Activated T-helper 1 cell treated with anti-CD3 and anti-CD28 coated beads, Interleukin-12 subunit alpha, Interleukin-12 subunit beta, Interleukin-2, Interleukin-4 antibody, amounts not matched to agents 30 ng/mL and 10 ng/mL and 1 ng/mL, durations not matched to agents 14 hours and 24 hours and 36 hours (primary cell): ENCODE measurements around the gene SLC7A7. TPM values are rescaled to one million over a fixed set of nuclear protein-coding genes. Genes with fewer than 3 reads are reported as not detected.
"Not testable (repeated sequence)": the region's sequence is repeated elsewhere in the genome, so short reads cannot be mapped to it uniquely, and the experiment has no call there.

ENCODE experiments used
- DNase-seq: peaks from one replicate; pipeline ENCODE4 v3.0.0; 2021; ENCODE audit warnings: low spot score
- H3K27ac Mint-ChIP-seq: one replicate; pipeline ENCODE4 v1.8.0; 2021; ENCODE audit warnings: mild to moderate bottlenecking, mixed read lengths
- H3K27me3 Mint-ChIP-seq: one replicate; pipeline ENCODE4 v1.8.0; 2022; ENCODE audit warnings: mild to moderate bottlenecking, moderate library complexity, mixed read lengths; ENCODE audit not compliant: insufficient read depth
- H3K36me3 Mint-ChIP-seq: one replicate; pipeline ENCODE4 v1.8.0; 2021; ENCODE audit warnings: low read depth, mixed read lengths
- H3K4me1 Mint-ChIP-seq: one replicate; pipeline ENCODE4 v1.8.0; 2021; ENCODE audit warnings: low read depth, mixed read lengths
- H3K4me3 Mint-ChIP-seq: one replicate; pipeline ENCODE4 v1.8.0; 2021; ENCODE audit warnings: mild to moderate bottlenecking, moderate library complexity, mixed read lengths
- H3K9me3 Mint-ChIP-seq: one replicate; pipeline ENCODE4 v1.8.0; 2021; ENCODE audit warnings: mixed read lengths
- intact Hi-C: fragments of 100-400 bp; cut with micrococcal nuclease; formaldehyde crosslinking; loops from one replicate; pipeline ENCODE4 v1.15.1; 2024
- total RNA-seq: library from RNA; stranded (reverse); gene quantifications from 2 replicates; pipeline ENCODE4 v1.2.3, GENCODE V29; 2022

SLC7A7 gene
- total RNA-seq, 1 donor from 2014 or later = not detected

GRCh38 chr14:22822016-22822570 lies 6.9 kb upstream of the SLC7A7 start:
- Mint-ChIP-seq H3K9me3 (no peaks in the 10 kb centered on the region), H3K36me3 (peaks cover 2% of the 10 kb centered on the region), H3K4me3 (no peak overlapping the region), H3K4me1 (peaks cover 35% of the 10 kb centered on the region), H3K27ac (no peak overlapping the region), H3K27me3 (peaks cover 8% of the 10 kb centered on the region)
- no peak for DNase-seq
- intact Hi-C loops = loop anchor here (2.0 kb wide), 2 partner anchors 161 to 251 kb away; partner anchors contain the start of gene AJUBA

DNA sequence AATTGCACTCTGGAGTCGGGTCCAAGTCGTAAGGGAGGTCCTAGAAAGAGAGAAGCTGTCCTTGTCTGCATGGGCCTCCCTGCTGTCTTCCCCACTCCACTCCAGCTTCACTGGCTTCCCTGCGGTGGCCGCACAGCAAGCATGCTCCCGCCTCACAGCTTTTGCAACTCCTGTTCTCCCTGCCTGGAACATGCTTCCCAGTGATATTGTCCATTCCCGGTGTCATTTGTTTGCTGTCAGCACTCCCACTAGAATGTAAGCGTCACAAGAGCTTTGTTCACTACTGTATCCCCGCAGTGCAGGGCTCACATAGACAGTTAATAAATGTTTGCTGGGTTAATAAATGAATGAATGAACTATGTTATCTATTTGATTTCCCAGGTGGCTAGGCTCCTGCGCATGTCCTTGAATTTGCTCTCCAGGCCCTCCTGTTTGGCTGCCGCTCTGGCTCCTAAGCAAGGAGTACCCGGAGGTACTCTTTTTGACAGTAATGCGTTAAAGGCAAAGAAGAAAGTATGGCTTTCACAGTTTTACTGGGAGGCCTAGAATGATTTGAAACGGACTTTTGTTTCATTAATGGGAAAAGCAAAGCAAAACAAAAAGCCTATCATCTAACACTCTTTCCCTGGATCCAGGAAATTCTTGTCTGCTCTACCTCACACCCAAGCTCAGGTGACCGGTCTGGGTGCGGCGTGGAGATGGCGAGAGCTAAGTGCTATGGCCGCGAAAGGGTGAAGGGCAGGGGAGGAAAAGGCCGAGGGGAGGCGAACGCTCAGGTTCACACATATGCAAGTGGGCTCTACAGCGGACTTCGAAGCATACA lies 6.2 kb upstream of the SLC7A7 start:
- Mint-ChIP-seq H3K4me1 (peaks cover 35% of the 10 kb centered on the region), H3K9me3 (no peaks in the 10 kb centered on the region), H3K36me3 (peaks cover 2% of the 10 kb centered on the region), H3K27me3 (peaks cover 8% of the 10 kb centered on the region), H3K27ac (no peak overlapping the region), H3K4me3 (peak overlapping the region; percentile 5)
- DNase-seq = no peak
- intact Hi-C loops = loop anchor here (2.0 kb wide), 2 partner anchors 161 to 251 kb away; partner anchors contain the start of gene AJUBA

DNA sequence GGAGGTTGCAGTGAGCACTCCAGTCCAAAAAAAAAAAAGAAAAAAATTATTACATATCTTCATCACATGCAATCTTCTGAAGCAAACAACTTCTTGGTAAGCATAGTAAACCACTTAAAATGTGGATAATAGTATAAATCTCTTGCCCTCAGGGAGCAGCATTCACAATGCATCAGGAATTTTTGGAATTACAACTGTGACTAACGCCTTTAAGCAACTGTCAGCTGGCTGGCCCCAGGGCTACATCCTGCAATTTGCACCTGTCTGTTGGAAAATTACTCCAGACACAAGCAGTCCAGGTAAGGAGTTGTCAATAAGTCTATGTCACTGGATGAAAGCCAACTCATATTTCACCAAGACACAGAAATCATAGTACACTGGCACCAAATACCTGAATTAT lies 5.5 kb upstream of the SLC7A7 start:
- intact Hi-C loops = no loop called here
- Mint-ChIP-seq H3K9me3 (no peaks in the 10 kb centered on the region), H3K36me3 (peaks cover under 1% of the 10 kb centered on the region), H3K4me3 (no peak overlapping the region), H3K4me1 (peaks cover 38% of the 10 kb centered on the region), H3K27me3 (peaks cover 8% of the 10 kb centered on the region), H3K27ac (no peak overlapping the region)
- DNase-seq = no peak

DNA sequence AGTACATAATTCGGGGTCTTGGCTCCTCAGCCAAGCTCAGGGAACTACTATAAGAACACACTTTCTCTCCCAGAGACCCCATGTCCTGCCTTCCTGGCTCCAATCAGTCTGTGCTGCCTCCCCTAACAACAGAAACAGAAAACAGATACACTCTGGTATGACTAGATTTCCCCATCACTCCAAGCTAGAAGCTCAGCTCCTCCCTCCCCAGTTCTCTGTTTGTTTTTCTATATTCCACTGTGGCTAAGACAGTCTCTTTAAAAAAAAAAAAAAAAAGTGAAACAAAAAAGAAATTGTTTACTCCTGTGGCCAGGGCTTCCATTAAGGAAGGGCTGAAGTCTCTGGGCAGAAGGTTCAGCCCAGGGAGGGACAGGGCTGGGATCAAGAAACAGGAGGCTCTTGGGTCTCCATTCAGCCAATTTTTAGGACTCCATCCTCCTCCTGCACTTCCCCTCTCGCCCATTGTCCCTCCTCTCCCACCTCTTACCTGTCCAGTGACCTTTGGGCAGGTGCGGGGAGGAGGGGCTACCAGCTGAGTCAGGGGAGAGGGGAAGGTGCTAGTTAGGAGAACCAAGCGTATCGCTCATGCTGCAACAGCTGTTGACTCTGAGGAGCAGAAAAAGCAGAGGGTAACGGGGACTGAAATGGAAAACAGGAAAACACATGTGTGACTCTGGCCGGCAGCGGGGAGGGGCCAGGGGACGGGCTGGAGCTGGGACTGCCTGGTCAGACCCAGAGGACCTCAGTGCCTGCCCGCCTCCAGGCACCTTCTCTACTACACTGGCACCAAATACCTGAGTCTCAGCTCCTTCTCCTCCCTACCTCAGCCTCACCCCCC lies 4.1 kb upstream of the SLC7A7 start:
- H3K4me1 Mint-ChIP-seq = peaks cover 31% of the 10 kb centered on the region
- DNase-seq = no peak
- no peaks in the 10 kb centered on the region for H3K9me3 Mint-ChIP-seq
- H3K27me3 Mint-ChIP-seq = peaks cover 8% of the 10 kb centered on the region
- H3K36me3 Mint-ChIP-seq = no peaks in the 10 kb centered on the region
- H3K4me3 Mint-ChIP-seq = no peak overlapping the region
- peak overlapping the region; percentile 70 for H3K27ac Mint-ChIP-seq
- intact Hi-C loops = loop anchor here (10.0 kb wide), 2 partner anchors 105 to 165 kb away; no protein-coding TSS in a partner anchor

DNA sequence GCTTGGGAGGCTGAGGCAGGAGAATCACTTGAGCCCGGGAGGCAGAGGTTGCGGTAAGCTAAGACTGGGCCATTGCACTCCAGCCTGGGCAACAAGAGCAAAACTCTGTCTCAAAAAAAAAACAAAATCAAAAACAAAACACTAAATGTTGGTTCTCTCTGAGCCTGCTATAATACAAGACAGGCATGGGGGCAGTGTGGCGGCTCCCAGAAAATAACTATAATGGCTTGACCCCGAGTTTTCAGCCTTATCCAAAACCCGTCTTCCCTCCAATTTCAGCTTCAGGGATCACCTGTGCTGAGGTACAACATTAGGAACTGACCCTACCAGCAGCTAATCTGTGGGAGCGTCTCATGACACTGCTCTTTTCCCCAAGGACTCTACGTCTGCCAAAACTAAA lies 862 bp downstream of the SLC7A7 start:
- no peaks in the 10 kb centered on the region for H3K36me3 Mint-ChIP-seq
- no peak overlapping the region for H3K27ac Mint-ChIP-seq
- intact Hi-C loops = loop anchor here (10.0 kb wide), 2 partner anchors 100 to 160 kb away; no protein-coding TSS in a partner anchor
- peaks cover 7% of the 10 kb centered on the region for H3K27me3 Mint-ChIP-seq
- no peak overlapping the region for H3K4me3 Mint-ChIP-seq
- H3K9me3 Mint-ChIP-seq = no peaks in the 10 kb centered on the region
- DNase-seq = no peak
- peaks cover 18% of the 10 kb centered on the region for H3K4me1 Mint-ChIP-seq

DNA sequence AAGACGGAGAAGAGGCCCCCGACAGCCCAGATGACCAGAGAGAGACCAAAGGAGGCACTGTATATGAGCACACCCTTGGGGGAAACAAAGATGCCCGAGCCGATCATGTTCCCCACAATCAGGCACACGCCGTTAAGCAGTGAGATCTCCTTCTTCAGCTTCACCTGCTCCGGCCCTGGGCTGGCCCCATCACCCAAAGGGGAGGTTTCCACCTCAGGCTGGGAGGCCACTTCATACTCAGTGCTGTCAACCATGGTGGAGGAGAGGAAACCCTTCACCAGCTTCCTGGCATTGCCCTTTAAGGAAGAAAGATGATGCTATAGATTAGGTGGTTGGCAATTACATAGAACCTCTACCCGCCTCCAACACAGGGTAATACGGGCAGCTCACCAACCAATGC lies 2.1 kb downstream of the SLC7A7 start:
- H3K4me1 Mint-ChIP-seq = peaks cover 13% of the 10 kb centered on the region
- DNase-seq = no peak
- no peak overlapping the region for H3K27ac Mint-ChIP-seq
- no peaks in the 10 kb centered on the region for H3K36me3 Mint-ChIP-seq
- H3K4me3 Mint-ChIP-seq = no peak overlapping the region
- intact Hi-C loops = loop anchor here (10.0 kb wide), 2 partner anchors 98 to 158 kb away; no protein-coding TSS in a partner anchor
- peaks cover 6% of the 10 kb centered on the region for H3K27me3 Mint-ChIP-seq
- H3K9me3 Mint-ChIP-seq = no peaks in the 10 kb centered on the region

- no peaks in the 10 kb centered on the region for H3K9me3 Mint-ChIP-seq
- H3K36me3 Mint-ChIP-seq = no peaks in the 10 kb centered on the region
- peaks cover 13% of the 10 kb centered on the region for H3K4me1 Mint-ChIP-seq
- no peak for DNase-seq
- peaks cover 5% of the 10 kb centered on the region for H3K27me3 Mint-ChIP-seq
- intact Hi-C loops = loop anchor here (10.0 kb wide), 2 partner anchors 98 to 158 kb away; no protein-coding TSS in a partner anchor
- H3K4me3 Mint-ChIP-seq = no peak overlapping the region
- H3K27ac Mint-ChIP-seq = no peak overlapping the region
Measured at GRCh38 chr14:22812744-22813143, 2.5 kb downstream of the SLC7A7 start.

DNA sequence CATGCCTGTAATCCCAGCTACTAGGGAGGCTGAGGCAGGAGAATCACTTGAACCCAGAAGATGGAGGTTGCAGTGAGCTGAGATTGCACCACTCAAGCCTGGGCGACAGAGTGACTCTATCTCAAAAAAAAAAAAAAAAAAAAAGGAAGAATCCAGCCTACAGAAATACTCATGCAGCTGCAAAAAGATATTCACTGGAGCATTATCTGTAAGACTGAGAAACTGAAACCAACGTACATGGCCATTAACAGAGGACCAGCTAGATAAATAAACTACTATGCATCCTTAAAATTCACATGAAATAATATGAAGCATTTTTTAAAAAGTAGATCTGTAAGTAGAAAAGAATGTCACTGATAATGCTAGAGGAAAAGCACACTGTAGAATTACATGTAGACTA lies 3.5 kb downstream of the SLC7A7 start:
- intact Hi-C loops = loop anchor here (10.0 kb wide), 2 partner anchors 97 to 157 kb away; no protein-coding TSS in a partner anchor
- Mint-ChIP-seq H3K4me1 (peaks cover 13% of the 10 kb centered on the region), H3K27ac (no peak overlapping the region), H3K36me3 (no peaks in the 10 kb centered on the region), H3K4me3 (no peak overlapping the region), H3K9me3 (no peaks in the 10 kb centered on the region), H3K27me3 (peaks cover 5% of the 10 kb centered on the region)
- no peak for DNase-seq

DNA sequence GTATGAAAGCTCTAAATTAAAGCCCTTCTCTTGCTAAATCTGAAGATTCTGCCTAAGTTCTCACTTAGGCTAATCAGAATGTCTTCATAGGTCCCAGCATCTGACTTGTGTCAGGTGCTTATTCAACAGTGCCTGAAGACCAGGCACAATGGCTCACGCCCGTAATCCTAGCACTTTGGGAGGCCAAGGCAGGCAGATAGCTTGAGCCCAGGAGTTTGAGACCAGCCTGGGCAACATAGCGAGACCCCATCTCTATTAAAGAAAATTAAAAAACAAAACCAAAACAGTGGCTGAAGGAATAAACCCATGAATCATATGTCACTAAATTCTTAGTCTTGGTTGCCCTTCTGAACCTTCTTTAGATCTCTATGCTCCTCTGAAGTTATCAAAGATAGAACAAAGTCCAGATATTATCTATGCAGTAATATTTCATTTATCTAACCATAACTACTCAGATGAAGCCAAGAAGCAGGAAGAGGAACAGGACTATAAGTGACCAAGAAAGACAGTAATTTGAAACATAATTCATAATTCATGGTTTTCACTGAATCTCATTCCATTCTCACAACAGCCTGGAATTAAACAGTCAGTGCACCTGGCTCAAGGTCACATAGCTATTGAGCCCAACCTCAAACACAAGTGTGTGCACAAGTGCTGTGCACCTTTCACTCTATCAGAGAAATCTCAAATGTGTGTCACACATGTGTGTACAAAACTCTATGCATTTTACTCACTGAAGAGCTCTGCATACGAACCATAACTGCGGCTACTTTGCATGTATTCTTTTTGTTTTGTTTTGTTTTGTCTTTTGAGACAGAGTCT lies 6.6 kb downstream of the SLC7A7 start:
- Mint-ChIP-seq H3K4me1 (peaks cover 5% of the 10 kb centered on the region), H3K9me3 (no peaks in the 10 kb centered on the region), H3K27me3 (peaks cover 13% of the 10 kb centered on the region), H3K27ac (no peak overlapping the region), H3K4me3 (no peak overlapping the region), H3K36me3 (no peaks in the 10 kb centered on the region)
- no peak for DNase-seq
- intact Hi-C loops = no loop called here

DNA sequence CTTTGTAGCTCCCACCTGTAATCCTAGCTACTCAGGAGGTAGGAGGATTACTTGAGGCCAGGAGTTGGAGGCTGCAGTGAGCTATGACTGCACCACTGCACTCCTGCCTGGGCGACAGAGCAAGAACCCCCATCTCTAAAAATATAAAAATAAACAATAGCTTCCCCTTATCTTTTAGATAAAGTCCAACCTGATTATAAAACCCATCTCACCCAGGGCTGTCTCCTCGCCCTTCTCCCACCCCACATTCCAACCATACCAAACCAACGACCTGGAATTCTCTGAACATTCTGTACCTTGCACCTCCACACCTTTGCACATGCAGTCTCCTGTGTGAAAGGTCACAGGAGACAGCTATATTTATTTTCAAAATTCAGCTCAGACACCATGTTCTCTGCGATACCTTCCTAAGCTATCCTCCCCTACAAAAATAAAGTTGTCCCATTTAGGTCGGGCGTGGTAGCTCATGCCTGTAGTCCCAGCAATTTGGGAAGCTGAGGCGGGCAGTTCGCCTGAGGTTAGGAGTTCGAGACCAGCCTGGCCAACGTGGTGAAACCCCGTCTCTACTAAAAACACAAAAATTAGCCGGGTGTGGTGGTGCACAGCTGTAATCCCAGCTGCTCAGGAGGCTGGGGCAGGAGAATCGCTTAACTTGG lies 7.7 kb downstream of the SLC7A7 start:
- no peak for DNase-seq
- Mint-ChIP-seq H3K27me3 (peaks cover 17% of the 10 kb centered on the region), H3K9me3 (no peaks in the 10 kb centered on the region), H3K36me3 (no peaks in the 10 kb centered on the region), H3K4me3 (no peak overlapping the region), H3K27ac (no peak overlapping the region), H3K4me1 (peaks cover 5% of the 10 kb centered on the region)
- intact Hi-C loops = no loop called here

DNA sequence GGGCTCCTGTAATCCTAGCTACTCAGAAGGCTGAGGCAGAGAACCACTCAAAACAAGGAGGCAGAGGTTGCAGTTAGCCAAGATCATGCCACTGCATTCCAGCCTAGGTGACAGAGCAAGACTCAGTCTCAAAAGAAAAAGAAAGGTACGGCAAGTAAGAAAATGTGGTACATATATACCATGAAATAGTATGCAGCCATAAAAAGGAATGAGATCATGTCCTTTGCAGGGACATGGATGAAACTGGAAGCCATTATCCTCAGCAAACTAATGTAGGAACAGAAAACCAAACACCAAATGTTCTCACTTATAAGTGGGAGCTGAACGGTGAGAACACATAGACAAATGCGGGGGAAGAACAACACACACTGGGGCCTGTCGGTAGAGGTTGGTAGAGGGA lies 10.0 kb downstream of the SLC7A7 start:
- H3K27ac Mint-ChIP-seq, DNase-seq, H3K4me3 Mint-ChIP-seq, intact Hi-C loops, H3K36me3 Mint-ChIP-seq, H3K9me3 Mint-ChIP-seq, H3K4me1 Mint-ChIP-seq: not testable (repeated sequence)
- H3K27me3 Mint-ChIP-seq = peaks cover 14% of the 10 kb centered on the region

DNA sequence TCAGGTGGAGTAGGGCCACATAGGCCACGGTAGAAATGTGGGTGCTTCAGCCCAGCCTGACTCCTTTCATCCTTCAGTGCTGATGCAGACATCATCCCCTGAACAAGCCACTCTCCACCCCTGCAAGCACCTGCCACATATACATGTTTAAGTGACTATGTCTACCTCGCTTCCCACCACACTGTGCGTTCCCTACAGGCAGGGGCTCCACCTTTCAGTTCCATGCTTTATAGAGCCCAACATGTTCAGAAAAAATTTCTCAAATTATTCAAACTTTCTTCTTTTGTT lies 11.6 kb downstream of the SLC7A7 start:
- no peak overlapping the region for H3K4me3 Mint-ChIP-seq
- intact Hi-C loops = no loop called here
- no peak overlapping the region for H3K27ac Mint-ChIP-seq
- H3K4me1 Mint-ChIP-seq = no peaks in the 10 kb centered on the region
- peaks cover 15% of the 10 kb centered on the region for H3K27me3 Mint-ChIP-seq
- no peaks in the 10 kb centered on the region for H3K9me3 Mint-ChIP-seq
- H3K36me3 Mint-ChIP-seq = no peaks in the 10 kb centered on the region
- DNase-seq = no peak
